BE2C (cell line): Measurements from ENCODE around the gene SPINDOC.
A peak's percentile ranks its signal among the peaks of the same experiment; 100 is the strongest.

Source experiments
- DNase-seq: peaks from one replicate; pipeline ENCODE4 v3.0.0-alpha.2; 2020
- H3K27me3 ChIP-seq: fragments of 250-450 bp; sonication (Bioruptor Pico); 2 replicates; pipeline ENCODE4 v1.5.1; 2020; ENCODE audit warnings: mild to moderate bottlenecking
- H3K36me3 ChIP-seq: fragments of 250-450 bp; sonication (Bioruptor Pico); 2 replicates; pipeline ENCODE4 v1.5.1; 2020; ENCODE audit warnings: mild to moderate bottlenecking
- H3K4me1 ChIP-seq: fragments of 250-450 bp; sonication (Bioruptor Pico); 2 replicates; pipeline ENCODE4 v1.5.1; 2020
- H3K4me3 ChIP-seq: 2 replicates; pipeline ENCODE4 v1.5.1; 2011; ENCODE audit warnings: low read depth, low read length
- H3K9me3 ChIP-seq: fragments of 250-450 bp; sonication (Bioruptor Pico); 2 replicates; pipeline ENCODE4 v1.5.1; 2020
- CTCF ChIP-seq: IDR thresholded peaks from 2 replicates; pipeline ENCODE4 v1.5.1; 2012; ENCODE audit warnings: mild to moderate bottlenecking, low read depth, low read length

Gene SPINDOC

GRCh38 chr11:63871962-63872799 is 58.9 kb downstream of the SPINDOC start:
- H3K4me1 ChIP-seq, result no peaks in the 10 kb centered on the region
- H3K36me3 ChIP-seq, result no peaks in the 10 kb centered on the region
- H3K4me3 ChIP-seq, result no peak overlapping the region

GRCh38 chr11:63872800-63873197 is 59.5 kb downstream of the SPINDOC start:
- Histone ChIP-seq H3K4me3 (no peak overlapping the region), H3K4me1 (no peaks in the 10 kb centered on the region), H3K36me3 (no peaks in the 10 kb centered on the region), H3K27me3 (no peaks in the 10 kb centered on the region), H3K9me3 (no peaks in the 10 kb centered on the region)
- DNase-seq, result no peak
- no peak for TF ChIP-seq CTCF

More at GRCh38 chr11:63871962-63872799, 58.9 kb downstream of the SPINDOC start:
- DNase-seq, result peak; percentile 74
- H3K9me3 ChIP-seq, result no peaks in the 10 kb centered on the region
- H3K27me3 ChIP-seq, result no peaks in the 10 kb centered on the region
- TF ChIP-seq CTCF, result peak; percentile 43

- Histone ChIP-seq H3K9me3 (no peaks in the 10 kb centered on the region), H3K4me1 (no peaks in the 10 kb centered on the region), H3K27me3 (no peaks in the 10 kb centered on the region), H3K36me3 (no peaks in the 10 kb centered on the region), H3K4me3 (no peak overlapping the region)
- TF ChIP-seq CTCF, result no peak
- no peak for DNase-seq
Observed at GRCh38 chr11:63873311-63873710, 60.1 kb downstream of the SPINDOC start.

- Histone ChIP-seq H3K27me3 (no peaks in the 10 kb centered on the region), H3K4me1 (no peaks in the 10 kb centered on the region), H3K9me3 (no peaks in the 10 kb centered on the region), H3K4me3 (no peak overlapping the region), H3K36me3 (no peaks in the 10 kb centered on the region)
- no peak for TF ChIP-seq CTCF
- no peak for DNase-seq
Observed at GRCh38 chr11:63874511-63874910, 61.3 kb downstream of the SPINDOC start.

GRCh38 chr11:63875506-63876065 is 62.3 kb downstream of the SPINDOC start:
- Histone ChIP-seq H3K9me3 (no peaks in the 10 kb centered on the region), H3K4me3 (no peak overlapping the region), H3K4me1 (no peaks in the 10 kb centered on the region), H3K36me3 (no peaks in the 10 kb centered on the region), H3K27me3 (no peaks in the 10 kb centered on the region)
- no peak for DNase-seq
- no peak for TF ChIP-seq CTCF

GRCh38 chr11:63876616-63877015 is 63.4 kb downstream of the SPINDOC start:
- H3K4me3 ChIP-seq, result no peak overlapping the region
- H3K4me1 ChIP-seq, result no peaks in the 10 kb centered on the region
- H3K27me3 ChIP-seq, result no peaks in the 10 kb centered on the region
- DNase-seq, result no peak
- H3K36me3 ChIP-seq, result no peaks in the 10 kb centered on the region
- no peak for TF ChIP-seq CTCF
- H3K9me3 ChIP-seq, result no peaks in the 10 kb centered on the region
